A673 (cell line): Measurements from ENCODE around the gene MYBPC3.

Experiments used
- CTCF ChIP-seq: fragments of 300-800, 200-600 bp; sonication (generic); conservative IDR thresholded peaks from 2 replicates; pipeline ENCODE4 v1.5.1; 2017; ENCODE audit warnings: low read depth, mild to moderate bottlenecking, antibody characterized with exemption, low read length, moderate library complexity, mixed read lengths
- EZH2 ChIP-seq: fragments of 200-600 bp; sonication (generic); IDR thresholded peaks from 2 replicates; pipeline ENCODE4 v1.6.1; 2017; ENCODE audit warnings: borderline replicate concordance, low read depth, mild to moderate bottlenecking, mixed read lengths, antibody characterized with exemption, low read length; ENCODE audit not compliant: poor library complexity, severe bottlenecking

GRCh38 chr11:47354913-47355282, 2.4 kb upstream of the MYBPC3 start:
- TF ChIP-seq CTCF: no peak
- TF ChIP-seq EZH2: no peak
